Stimulated activated CD8-positive, alpha-beta memory T cell treated with anti-CD3 and anti-CD28 coated beads, Interleukin-15, amount 100 ng/mL, for 48 hours (primary cell): ENCODE measurements around the gene OTP.

ENCODE experiments used
- DNase-seq, 2 donors: peaks; one replicate each; pipeline ENCODE4 v3.0.0-alpha.2; 2020; ENCODE audit warnings: low read depth in 2 of 2

Gene OTP

GRCh38 chr5:77637998-77638762 is at the start of gene OTP:
Gene OTP, minus strand, starts transcription at chr5:77638713. Its CDS starts 164 bp downstream, at chr5:77638549.
- DNase-seq, result no peak

DNA sequence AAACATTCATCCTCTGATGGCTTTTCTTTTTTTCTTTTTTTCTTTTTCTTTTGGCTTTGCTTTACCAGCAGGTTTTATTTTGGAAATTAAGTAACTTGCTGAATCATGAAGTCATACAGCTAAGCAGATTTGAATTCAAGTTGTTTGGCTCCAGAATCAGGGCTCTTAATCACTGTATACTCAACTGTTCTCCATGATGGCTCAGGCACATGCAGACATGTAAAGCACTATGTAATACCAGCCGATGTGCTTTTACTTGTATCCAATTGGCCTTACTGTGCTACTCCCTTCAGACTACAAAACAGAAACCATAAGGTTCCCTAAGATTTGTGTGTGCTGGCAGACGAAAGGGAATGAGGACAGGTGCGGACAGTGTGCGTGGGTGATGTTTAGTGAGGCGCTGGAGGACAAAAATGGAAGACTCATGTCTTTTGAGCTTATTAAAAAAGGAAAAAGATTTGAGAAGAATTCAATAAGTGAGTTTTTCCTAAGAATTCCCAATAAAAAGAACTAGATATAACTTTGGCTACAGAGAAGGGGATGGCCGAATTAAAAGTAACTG is 44.7 kb upstream of the OTP start:
- DNase-seq, result no peak

DNA sequence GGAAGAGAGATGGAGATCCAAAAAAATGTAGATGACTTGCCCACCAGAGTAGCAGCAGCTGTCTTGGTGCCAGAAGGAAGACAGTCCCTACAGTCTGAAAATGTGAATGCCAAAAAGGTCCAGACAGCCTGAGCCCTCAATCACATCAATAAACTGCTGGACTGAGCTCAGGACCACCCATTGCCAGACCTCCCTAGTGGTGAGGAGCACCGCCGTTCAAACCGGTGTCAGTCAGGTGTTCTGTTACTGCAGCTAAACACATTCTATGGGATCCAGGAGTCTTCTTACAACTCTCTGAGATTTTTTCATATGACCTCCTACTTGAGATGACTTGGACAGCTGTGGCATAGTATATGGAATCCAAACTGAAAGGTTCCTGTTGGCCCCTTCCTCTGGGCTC is 32.0 kb upstream of the OTP start:
- no peak for DNase-seq

- no peak for DNase-seq
These were observed 31.2 kb upstream of the OTP start for GRCh38 chr5:77669677-77670076.

DNA sequence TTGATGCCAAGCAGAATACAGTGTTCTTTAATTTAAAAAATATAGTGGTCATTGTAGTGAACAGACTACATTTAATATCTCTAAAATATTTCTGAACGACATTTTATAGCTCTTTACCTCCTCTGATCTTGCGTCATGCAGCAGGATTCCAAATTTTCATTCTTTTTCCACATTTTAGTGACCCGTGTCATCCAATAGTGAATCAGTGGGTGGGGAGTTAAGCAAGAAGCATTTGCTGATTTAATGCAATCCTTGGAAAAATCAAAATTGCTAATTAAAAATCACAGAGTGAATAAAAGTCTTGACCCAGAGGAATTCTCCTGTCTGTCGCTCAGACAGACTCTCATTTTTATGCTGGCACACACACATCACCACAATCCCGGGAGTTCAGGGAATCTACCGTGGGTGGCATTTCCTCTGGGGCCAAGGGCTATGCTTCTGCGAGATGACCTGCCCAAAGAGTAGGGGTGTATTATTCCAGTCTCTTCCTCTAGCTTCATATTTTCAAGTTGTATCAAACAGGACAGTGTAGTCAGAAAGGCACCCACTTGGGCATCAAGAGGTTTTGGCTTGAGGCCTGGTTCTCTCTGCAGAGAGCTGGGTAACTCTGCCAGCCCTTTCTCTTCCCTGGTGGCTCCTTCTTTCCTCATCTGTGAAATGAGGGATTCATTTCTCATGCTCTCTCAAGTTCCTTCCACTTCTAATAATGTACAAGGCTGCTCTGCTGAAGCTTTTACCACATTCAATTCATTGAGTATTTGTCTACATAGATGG is 24.8 kb upstream of the OTP start:
- DNase-seq, result no peak

DNA sequence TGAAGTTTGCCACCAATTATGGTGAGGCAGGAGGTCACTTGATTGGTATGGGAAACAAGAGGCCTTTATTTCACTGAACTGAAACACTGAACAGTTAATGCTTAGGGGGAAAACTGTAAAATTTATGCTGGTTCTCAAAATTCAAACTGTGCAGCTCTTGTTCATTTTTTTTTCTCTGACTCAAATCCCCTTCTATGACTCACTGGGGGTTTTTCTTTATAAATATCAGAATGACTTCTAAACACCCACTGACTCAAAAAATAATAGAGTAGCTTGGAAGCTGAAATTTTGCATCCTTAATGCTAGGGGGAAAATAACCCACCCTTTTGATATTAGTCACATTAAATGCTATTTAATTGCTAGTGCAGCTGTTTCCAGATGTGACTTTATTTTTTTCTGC is 24.1 kb upstream of the OTP start:
- no peak for DNase-seq

- no peak for DNase-seq
These were observed 20.1 kb upstream of the OTP start for GRCh38 chr5:77658662-77659061.

GRCh38 chr5:77651343-77651742 is 12.8 kb upstream of the OTP start:
- no peak for DNase-seq

- DNase-seq, result no peak
These were observed 12.2 kb upstream of the OTP start for GRCh38 chr5:77650686-77651085.

DNA sequence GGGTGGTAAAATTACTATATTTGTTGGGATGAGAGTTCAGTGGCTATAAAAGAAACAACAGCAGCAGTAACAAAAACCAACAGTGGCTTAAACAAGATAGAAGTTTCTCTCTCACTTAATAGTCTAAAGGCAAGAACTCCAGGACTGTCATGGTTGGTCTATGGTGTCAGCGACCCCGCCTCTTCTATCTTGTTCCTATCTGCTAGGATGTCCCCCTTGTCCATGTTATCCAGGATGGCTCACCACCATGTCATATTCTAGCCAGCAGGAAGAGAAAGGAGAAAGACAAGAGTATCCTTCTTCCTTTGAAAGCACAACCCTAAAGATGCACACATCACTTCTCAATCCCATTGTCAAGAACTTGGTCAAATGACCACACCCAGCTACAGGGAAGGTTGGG is 11.3 kb upstream of the OTP start:
- DNase-seq, result no peak

- no peak for DNase-seq
These were observed 7.6 kb upstream of the OTP start for GRCh38 chr5:77645995-77646639.

- DNase-seq, result no peak
These were observed 6.9 kb upstream of the OTP start for GRCh38 chr5:77645158-77645994.

DNA sequence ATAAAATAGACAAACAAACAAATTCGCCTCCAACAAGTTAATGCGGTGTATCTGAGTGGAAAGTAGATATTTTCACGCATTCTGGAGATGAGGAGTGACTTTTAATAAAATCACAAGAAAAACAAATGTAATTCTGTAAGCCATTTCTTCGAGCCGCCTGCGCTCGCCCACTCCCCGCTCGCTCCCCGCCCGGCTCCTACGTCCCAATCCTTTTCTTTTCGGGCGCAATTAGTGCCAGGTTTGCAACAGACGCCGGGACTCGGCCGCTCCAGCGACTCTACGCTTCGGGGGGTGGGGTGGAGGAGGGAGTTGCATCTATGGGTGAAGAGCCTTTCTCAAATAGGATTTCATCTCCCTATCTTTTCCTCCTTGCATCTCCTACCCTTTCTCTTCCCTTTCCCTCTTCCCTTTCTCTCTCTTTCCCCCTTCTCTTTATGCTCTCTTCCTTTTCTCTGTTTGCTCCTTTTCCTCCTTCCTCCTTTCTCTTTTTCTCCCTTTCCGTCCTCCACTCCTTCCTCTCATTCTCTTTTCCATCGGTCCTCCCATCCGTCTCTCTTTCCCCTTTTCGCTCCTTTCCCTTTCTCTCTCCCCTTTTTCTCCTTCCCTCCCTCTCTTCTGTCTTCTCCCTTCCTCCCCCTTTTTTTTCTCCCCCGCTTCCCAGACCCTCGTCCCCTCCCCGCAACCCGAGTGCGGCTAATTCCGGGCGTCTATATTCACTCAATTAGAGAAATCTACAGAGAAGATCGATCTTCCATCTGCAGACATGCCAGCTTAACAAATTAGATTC is 6.1 kb upstream of the OTP start:
- no peak for DNase-seq

- DNase-seq, result no peak
These were observed 5.3 kb upstream of the OTP start for GRCh38 chr5:77643654-77644370.

DNA sequence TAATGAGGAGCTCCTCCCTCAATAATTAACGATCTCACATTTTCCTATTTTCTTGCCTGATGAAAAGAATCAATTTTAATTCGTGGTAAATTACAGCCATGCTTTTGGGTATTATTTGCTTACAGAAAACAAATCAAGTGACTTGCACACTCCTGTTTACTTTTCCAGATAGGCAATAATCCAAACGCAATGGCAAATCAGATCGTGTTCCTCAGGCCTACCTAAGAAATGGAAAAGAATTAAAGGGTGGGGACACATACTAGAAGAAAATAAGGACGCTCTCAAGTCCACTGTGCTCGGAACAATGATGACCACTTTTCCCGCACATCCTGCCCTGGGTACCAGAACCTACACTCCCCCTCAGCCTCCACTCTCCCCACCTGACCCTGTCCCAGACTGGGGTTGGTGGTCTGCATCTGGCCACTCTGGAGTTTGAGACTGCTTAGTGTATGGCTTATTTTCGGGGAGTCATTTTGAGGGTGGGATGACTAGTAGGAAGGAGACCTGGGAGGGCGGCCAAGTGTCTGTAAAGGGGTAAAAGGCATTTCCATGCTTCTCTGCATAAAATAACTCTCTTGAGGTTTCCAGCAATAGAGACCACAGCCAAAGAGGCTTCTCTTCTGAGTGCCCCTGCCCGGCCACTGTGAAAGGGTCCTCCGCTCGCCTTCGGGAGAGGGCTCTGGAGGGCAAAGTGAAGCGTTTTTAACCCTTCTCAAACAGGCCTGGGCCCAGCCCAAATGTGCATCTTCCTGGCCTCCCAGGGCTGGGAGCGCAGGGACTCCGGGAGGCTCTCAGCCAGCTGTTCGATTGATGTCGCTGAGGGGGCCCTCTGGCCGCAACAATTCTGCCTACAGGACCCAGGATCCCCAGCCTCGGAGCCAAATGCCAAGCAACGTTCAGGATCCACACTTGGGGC is 4.5 kb upstream of the OTP start:
- no peak for DNase-seq

GRCh38 chr5:77641963-77642737 is 3.6 kb upstream of the OTP start:
- DNase-seq, result no peak

- DNase-seq, result no peak
These were observed 3.0 kb upstream of the OTP start for GRCh38 chr5:77641397-77641943.
